Adipocyte (in vitro differentiated cells): ENCODE results near the gene TADA3.

ENCODE experiments used
- DNase-seq: peaks from one replicate; pipeline ENCODE4 v3.0.0-alpha.2; 2015; ENCODE audit warnings: low read depth
- H3K27me3 ChIP-seq: replicated peaks from 2 replicates; pipeline ENCODE4 v1.7.0; 2013; ENCODE audit warnings: mild to moderate bottlenecking, low read length, moderate library complexity; ENCODE audit not compliant: control insufficient read depth, insufficient read depth
- H3K36me3 ChIP-seq: 2 replicates; pipeline ENCODE4 v1.7.0; 2013; ENCODE audit warnings: low read length, mild to moderate bottlenecking, moderate library complexity; ENCODE audit not compliant: control insufficient read depth, insufficient read depth, severe bottlenecking
- H3K4me1 ChIP-seq: 2 replicates; pipeline ENCODE4 v1.7.0; 2013; ENCODE audit warnings: mild to moderate bottlenecking, low read length, moderate library complexity; ENCODE audit not compliant: control insufficient read depth, insufficient read depth
- H3K4me3 ChIP-seq: 2 replicates; pipeline ENCODE4 v1.7.0; 2013; ENCODE audit warnings: mild to moderate bottlenecking, low read length, moderate library complexity
- H3K9ac ChIP-seq: 2 replicates; pipeline ENCODE4 v1.7.0; 2013; ENCODE audit warnings: mild to moderate bottlenecking, low read length, moderate library complexity
- H3K9me3 ChIP-seq: 2 replicates; pipeline ENCODE4 v1.7.0; 2013; ENCODE audit warnings: mild to moderate bottlenecking, low read length, moderate library complexity; ENCODE audit not compliant: control insufficient read depth

TADA3 gene

DNA sequence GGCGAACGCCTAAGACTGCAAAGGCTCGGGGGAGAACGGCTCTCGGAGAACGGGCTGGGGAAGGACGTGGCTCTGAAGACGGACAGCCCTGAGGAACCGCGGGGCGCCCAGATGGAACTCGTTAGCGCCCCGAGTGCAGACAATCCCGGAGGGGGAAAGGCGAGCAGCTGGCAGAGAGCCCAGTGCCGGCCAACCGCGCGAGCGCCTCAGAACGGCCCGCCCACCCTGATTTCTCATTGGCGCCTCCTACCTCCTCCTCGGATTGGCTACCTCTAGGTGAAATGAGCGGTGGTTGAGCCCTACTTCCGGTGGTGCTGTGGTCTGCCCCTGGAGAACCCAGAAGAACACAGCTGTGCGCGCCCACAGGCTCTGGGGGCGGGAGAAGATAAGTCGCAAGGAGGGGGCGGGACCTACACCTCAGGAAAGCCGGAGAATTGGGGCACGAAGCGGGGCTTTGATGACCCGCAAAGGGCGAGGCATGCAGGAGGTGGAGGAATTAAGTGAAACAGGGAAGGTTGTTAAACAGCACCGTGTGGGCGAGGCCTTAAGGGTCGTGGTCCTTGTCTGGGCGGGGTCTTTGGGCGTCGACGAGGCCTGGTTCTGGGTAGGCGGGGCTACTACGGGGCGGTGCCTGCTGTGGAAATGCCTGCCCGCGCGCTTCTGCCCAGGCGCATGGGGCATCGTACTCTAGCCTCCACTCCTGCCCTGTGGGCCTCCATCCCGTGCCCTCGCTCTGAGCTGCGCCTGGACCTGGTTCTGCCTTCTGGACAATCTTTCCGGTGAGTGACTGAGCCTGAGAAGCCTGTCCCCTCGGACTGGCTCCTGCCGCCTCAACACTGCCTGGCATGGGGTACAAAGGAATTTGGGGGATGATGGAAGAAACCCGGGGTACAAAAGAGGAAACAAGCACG lies 42.4 kb downstream of the TADA3 start, which contains the start of gene OGG1:
Gene OGG1, plus strand, starts transcription at position 308 of the 911 bp plus-strand sequence. Its CDS starts 335 bp downstream, at position 643.
- peak within 1 kb of the TSS; percentile 90 for H3K9ac ChIP-seq
- H3K27me3 ChIP-seq: no peaks in the 10 kb centered on the region
- peaks cover 44% of the 10 kb centered on the region for H3K36me3 ChIP-seq
- H3K9me3 ChIP-seq: no peaks in the 10 kb centered on the region
- peak; percentile 99 for DNase-seq
- peaks cover 49% of the 10 kb centered on the region for H3K4me1 ChIP-seq
- H3K4me3 ChIP-seq: peak within 1 kb of the TSS; percentile 96

DNA sequence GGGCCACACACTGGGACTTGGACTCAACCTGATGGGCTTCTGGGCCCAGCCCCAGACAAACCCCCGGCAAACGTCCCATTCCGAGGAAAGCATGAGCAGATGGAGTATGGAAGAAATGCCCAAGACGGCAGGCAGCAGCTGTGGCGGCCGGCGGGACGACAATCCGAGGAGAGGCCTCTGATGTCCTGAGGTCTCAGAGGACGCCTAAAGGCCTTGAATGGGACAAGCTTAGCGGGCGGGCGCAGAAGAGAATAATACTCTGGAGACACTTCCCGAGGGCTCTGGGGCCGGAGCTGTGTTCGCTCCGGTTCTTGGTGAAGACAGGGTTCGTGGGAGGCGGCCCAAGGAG lies 43.0 kb downstream of the TADA3 start:
- Histone ChIP-seq H3K27me3 (no peaks in the 10 kb centered on the region), H3K4me3 (peak overlapping the region; percentile 96), H3K9me3 (no peaks in the 10 kb centered on the region), H3K36me3 (peaks cover 51% of the 10 kb centered on the region), H3K9ac (peak overlapping the region; percentile 90), H3K4me1 (peaks cover 45% of the 10 kb centered on the region)
- DNase-seq: no peak

DNA sequence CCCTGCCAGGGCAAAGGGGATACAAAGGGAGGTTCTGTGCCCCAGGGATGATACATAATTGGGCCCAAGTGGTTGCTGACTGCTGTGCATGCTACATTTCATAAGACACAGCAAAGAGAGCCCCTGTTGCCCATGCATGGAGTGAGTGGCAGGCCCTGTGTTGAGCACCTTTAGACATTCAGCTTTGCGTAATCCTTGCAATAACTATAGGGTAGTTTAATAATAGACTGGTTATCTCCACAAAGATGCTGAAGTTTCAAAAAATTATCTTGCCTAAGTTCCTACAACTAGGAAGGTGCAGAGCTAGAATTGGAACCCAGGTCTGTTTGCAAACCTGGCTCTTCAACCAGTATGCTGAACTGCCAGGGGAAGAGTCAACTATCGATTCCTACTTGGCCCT lies 44.2 kb downstream of the TADA3 start:
- Histone ChIP-seq H3K36me3 (peaks cover 63% of the 10 kb centered on the region), H3K9ac (no peak overlapping the region), H3K9me3 (no peaks in the 10 kb centered on the region), H3K27me3 (no peaks in the 10 kb centered on the region), H3K4me1 (peaks cover 45% of the 10 kb centered on the region), H3K4me3 (no peak overlapping the region)
- DNase-seq: no peak

DNA sequence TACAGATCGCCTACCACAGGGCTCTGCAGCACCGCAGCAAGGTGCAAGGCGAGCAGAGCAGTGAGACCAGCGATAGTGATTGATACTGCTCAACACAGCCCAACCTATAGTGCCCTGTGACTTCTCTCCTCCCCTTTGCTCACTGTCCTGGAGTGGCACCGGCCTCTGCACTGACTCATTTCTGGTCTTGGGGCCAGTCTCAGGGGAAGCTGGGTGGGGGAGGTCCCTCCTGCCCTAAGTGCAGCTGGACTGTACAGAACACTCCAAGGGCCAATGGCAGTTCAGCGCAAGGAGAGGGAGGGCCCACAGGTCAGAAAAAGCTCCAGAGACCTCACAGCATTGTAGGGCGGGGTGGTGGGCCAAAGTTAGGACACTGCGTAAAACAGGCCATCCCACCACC lies 45.0 kb downstream of the TADA3 start:
- Histone ChIP-seq H3K4me1 (peaks cover 45% of the 10 kb centered on the region), H3K36me3 (peaks cover 67% of the 10 kb centered on the region), H3K9me3 (no peaks in the 10 kb centered on the region), H3K27me3 (no peaks in the 10 kb centered on the region), H3K9ac (no peak overlapping the region), H3K4me3 (no peak overlapping the region)
- DNase-seq: peak; percentile 33

DNA sequence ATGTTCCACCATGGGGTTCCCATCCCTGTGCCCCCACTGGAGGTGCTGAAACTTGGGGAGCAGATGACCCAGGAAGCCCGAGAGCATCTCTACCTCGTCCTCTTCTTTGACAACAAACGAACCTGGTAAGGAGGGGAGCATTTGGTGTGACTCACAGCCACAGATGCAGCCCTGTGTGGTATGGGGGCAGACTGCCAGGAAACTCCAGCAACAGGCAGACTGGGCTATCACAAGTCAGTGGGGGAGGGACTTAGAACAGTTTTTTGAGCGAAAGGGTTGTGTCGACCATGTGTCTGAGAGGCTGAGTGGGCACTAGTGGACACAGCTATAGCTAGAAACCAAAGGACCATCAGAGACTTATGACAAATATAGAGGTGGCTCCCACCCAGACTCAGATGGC lies 45.9 kb downstream of the TADA3 start:
- Histone ChIP-seq H3K9me3 (no peaks in the 10 kb centered on the region), H3K9ac (no peak overlapping the region), H3K4me1 (peaks cover 43% of the 10 kb centered on the region), H3K36me3 (peaks cover 71% of the 10 kb centered on the region), H3K4me3 (no peak overlapping the region), H3K27me3 (no peaks in the 10 kb centered on the region)
- peak; percentile 44 for DNase-seq

DNA sequence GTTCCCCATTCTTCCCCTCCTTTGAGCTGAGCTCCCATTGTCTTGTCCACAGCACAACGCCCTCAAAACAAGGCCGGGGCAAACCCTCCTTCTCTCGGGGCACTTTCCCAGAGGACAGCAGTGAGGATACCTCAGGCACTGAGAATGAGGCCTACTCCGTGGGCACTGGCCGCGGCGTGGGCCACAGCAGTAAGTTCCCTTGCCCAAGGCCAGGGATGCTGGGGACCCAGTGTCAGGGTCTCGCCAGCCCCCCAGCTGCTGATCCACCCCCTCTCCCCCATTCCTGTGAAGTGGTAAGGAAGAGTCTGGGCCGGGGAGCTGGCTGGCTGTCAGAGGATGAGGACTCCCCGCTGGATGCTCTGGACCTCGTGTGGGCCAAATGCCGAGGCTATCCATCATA lies 46.8 kb downstream of the TADA3 start:
- peaks cover 79% of the 10 kb centered on the region for H3K36me3 ChIP-seq
- DNase-seq: no peak

DNA sequence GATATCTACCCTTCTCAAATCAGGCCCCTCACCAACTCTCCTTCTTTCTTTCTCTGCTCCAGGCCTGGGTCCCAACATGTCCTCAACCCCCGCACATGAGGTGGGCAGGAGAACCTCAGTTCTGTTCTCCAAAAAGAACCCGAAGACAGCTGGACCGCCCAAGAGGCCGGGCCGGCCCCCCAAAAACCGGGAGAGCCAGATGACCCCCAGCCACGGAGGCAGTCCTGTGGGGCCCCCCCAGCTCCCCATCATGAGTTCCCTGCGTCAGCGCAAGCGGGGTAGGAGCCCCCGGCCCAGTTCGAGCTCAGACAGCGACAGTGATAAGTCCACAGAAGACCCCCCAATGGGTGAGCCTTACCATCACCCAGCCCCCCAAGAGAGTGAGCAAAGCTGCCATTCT lies 48.1 kb downstream of the TADA3 start:
- H3K36me3 ChIP-seq: peaks cover 92% of the 10 kb centered on the region
- peaks cover 29% of the 10 kb centered on the region for H3K4me1 ChIP-seq
- no peak overlapping the region for H3K4me3 ChIP-seq
- H3K9ac ChIP-seq: no peak overlapping the region
- no peaks in the 10 kb centered on the region for H3K27me3 ChIP-seq
- no peak for DNase-seq
- H3K9me3 ChIP-seq: no peaks in the 10 kb centered on the region

More for the DNA sequence above, 46.8 kb downstream of the TADA3 start:
- H3K4me1 ChIP-seq: peaks cover 35% of the 10 kb centered on the region
- H3K4me3 ChIP-seq: no peak overlapping the region
- no peak overlapping the region for H3K9ac ChIP-seq
- no peaks in the 10 kb centered on the region for H3K9me3 ChIP-seq
- no peaks in the 10 kb centered on the region for H3K27me3 ChIP-seq

DNA sequence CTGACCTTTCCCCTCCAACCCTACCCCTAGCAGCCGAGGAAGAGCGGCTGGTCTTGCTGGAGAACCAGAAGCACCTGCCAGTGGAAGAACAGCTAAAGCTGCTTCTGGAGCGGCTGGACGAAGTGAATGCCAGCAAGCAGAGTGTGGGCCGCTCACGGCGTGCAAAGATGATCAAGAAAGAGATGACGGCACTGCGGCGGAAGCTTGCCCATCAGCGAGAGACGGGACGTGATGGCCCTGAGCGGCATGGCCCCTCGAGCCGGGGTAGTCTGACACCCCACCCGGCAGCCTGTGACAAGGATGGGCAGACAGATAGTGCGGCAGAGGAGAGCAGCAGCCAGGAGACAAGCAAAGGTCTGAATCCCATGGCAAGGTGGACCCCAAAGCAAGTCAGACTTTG lies 48.7 kb downstream of the TADA3 start:
- no peak for DNase-seq
- H3K27me3 ChIP-seq: no peaks in the 10 kb centered on the region
- no peak overlapping the region for H3K9ac ChIP-seq
- no peak overlapping the region for H3K4me3 ChIP-seq
- peaks cover 98% of the 10 kb centered on the region for H3K36me3 ChIP-seq
- H3K9me3 ChIP-seq: no peaks in the 10 kb centered on the region
- peaks cover 24% of the 10 kb centered on the region for H3K4me1 ChIP-seq

DNA sequence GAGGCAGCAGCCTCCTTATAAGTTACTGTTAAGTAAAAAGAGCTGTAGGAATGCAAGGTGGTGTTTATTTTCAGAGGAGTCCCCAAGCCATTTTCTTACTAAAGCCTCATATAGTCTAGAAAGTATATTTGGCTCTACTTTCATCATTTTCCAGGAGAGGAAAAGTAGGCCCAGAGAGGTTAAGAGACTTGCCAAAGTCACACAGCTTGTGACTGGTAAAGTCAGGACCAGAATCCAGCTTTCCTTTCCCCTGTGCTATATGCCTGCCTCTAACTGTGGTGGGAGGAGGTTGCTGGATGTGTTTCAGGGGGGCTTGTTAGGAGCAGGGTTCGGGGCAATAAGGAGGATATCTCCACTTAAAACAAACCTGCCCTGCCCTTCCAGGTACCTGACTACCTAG lies 49.7 kb downstream of the TADA3 start:
- no peak overlapping the region for H3K4me3 ChIP-seq
- peaks cover 99% of the 10 kb centered on the region for H3K36me3 ChIP-seq
- H3K9ac ChIP-seq: no peak overlapping the region
- H3K27me3 ChIP-seq: no peaks in the 10 kb centered on the region
- DNase-seq: no peak
- H3K4me1 ChIP-seq: peaks cover 15% of the 10 kb centered on the region
- no peaks in the 10 kb centered on the region for H3K9me3 ChIP-seq

DNA sequence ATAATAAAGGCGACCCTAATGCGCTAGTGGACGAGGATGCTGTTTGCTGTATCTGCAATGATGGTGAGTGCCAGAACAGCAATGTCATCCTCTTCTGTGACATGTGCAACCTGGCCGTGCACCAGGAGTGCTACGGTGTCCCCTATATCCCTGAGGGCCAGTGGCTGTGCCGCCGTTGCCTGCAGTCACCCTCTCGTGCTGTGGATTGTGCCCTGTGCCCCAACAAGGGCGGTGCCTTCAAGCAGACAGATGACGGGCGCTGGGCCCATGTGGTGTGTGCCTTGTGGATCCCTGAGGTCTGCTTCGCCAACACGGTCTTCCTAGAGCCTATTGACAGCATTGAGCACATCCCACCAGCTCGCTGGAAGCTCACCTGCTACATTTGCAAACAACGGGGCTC lies 53.1 kb downstream of the TADA3 start:
- DNase-seq: no peak
- Histone ChIP-seq H3K36me3 (peaks cover 95% of the 10 kb centered on the region), H3K4me3 (no peak overlapping the region)

DNA sequence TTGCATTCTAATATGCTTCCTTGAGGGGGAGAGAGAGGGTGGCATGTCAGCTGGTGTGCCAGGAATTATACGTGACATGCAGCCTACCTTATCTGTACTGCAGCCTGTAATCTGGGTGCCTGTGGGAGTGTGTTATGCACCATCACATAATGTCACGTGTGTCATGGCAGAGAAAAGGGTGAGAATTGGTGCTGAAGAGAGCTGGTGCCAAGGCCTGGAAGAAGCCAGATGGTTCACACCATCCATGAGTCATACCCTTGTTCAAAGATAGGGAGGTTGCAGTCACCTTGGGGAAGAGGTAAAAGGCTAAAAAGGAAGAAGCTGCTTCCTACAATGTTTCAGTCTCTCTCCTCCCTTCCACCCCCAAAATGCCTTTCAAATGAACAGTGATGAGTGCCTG lies 55.4 kb downstream of the TADA3 start:
- Histone ChIP-seq H3K4me1 (peaks cover 13% of the 10 kb centered on the region), H3K9ac (no peak overlapping the region), H3K27me3 (no peaks in the 10 kb centered on the region), H3K4me3 (no peak overlapping the region), H3K9me3 (no peaks in the 10 kb centered on the region), H3K36me3 (peaks cover 72% of the 10 kb centered on the region)
- DNase-seq: no peak

More for the DNA sequence above, 53.1 kb downstream of the TADA3 start:
- Histone ChIP-seq H3K9me3 (no peaks in the 10 kb centered on the region), H3K4me1 (no peaks in the 10 kb centered on the region), H3K27me3 (no peaks in the 10 kb centered on the region), H3K9ac (no peak overlapping the region)
